ENCODE measurements around the gene DDX27.

DNA sequence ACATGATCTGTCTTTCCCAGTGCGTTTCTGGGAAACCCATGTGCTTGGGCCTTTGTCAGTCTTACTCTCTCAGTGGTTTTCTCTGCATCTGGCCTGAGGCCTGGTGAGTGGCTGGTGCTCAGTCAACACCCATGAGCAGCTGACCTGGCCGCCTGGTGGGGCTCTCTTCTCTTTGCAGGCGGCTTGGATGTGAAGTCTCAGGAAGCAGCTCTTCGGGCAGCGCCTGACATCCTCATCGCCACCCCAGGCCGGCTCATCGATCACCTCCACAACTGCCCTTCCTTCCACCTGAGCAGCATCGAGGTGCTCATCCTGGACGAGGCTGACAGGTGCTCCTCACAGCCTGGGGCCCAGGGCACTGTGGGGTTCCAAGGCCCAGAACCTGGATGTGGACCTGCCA is 10.8 kb downstream of the DDX27 start:
- TF ChIP-seq, protein P1, sequence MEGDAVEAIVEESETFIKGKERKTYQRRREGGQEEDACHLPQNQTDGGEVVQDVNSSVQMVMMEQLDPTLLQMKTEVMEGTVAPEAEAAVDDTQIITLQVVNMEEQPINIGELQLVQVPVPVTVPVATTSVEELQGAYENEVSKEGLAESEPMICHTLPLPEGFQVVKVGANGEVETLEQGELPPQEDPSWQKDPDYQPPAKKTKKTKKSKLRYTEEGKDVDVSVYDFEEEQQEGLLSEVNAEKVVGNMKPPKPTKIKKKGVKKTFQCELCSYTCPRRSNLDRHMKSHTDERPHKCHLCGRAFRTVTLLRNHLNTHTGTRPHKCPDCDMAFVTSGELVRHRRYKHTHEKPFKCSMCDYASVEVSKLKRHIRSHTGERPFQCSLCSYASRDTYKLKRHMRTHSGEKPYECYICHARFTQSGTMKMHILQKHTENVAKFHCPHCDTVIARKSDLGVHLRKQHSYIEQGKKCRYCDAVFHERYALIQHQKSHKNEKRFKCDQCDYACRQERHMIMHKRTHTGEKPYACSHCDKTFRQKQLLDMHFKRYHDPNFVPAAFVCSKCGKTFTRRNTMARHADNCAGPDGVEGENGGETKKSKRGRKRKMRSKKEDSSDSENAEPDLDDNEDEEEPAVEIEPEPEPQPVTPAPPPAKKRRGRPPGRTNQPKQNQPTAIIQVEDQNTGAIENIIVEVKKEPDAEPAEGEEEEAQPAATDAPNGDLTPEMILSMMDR (IDR thresholded peaks at IDR 0.05) = no peak
- TF ChIP-seq POLR2A (IDR thresholded peaks at IDR 0.05) = no peak

Data from prostate gland (tissue), 2 donors.